ENCODE measurements around the gene CANX.
"Not testable (repeated sequence)": the region's sequence is repeated elsewhere in the genome, so short reads cannot be mapped to it uniquely, and the experiment has no call there.

The CANX gene

DNA sequence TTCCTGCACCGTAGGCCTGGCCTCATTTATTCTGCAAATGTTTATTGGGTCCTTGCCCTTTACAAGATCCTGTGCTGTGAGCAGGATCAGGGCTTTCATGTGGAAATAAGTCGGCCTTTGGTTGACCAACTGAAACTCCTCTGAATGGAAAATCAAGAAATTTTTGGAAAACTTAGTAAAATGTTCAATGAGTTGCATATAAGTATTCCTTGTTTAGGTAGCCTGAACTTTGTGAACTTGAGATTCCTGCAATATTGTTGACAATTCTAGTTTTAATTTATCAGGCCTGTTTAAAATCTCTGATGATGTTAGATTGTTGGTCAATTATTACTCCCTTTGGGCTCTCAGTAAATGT, 35.0 kb downstream of the CANX start:
- H3K4me3 ChIP-seq (ENCODE audit: low read depth, low read length) = peak overlapping the region; percentile 79
- ChIA-PET POLR2A (interaction anchor here (1.0 kb wide), 1 partner anchor 32 kb away, joined by 3 read pairs; no protein-coding TSS in a partner anchor), CTCF (interaction anchor here (0.9 to 1.5 kb wide), 3 partner anchors 16 to 68 kb away, joined by 3 to 4 read pairs (median 3); no protein-coding TSS in a partner anchor)
- TF ChIP-seq, protein P1, sequence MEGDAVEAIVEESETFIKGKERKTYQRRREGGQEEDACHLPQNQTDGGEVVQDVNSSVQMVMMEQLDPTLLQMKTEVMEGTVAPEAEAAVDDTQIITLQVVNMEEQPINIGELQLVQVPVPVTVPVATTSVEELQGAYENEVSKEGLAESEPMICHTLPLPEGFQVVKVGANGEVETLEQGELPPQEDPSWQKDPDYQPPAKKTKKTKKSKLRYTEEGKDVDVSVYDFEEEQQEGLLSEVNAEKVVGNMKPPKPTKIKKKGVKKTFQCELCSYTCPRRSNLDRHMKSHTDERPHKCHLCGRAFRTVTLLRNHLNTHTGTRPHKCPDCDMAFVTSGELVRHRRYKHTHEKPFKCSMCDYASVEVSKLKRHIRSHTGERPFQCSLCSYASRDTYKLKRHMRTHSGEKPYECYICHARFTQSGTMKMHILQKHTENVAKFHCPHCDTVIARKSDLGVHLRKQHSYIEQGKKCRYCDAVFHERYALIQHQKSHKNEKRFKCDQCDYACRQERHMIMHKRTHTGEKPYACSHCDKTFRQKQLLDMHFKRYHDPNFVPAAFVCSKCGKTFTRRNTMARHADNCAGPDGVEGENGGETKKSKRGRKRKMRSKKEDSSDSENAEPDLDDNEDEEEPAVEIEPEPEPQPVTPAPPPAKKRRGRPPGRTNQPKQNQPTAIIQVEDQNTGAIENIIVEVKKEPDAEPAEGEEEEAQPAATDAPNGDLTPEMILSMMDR (IDR thresholded peaks at IDR 0.05; ENCODE audit: insufficient read depth, low read length, missing control alignments) = no peak
- DNase-seq (ENCODE audit: low read depth, low spot score) = no peak

- ChIA-PET CTCF (interaction anchor here (1.5 to 1.8 kb wide), 2 partner anchors 29 to 67 kb away, joined by 3 to 7 read pairs; no protein-coding TSS in a partner anchor), POLR2A (no interaction called here)
- TF ChIP-seq, protein P1 (IDR thresholded peaks at IDR 0.05; ENCODE audit: insufficient read depth, low read length, missing control alignments) = no peak
- no peak for DNase-seq (ENCODE audit: low read depth, low spot score)
- peak overlapping the region; percentile 79 for H3K4me3 ChIP-seq (ENCODE audit: low read depth, low read length)
These were observed 35.9 kb downstream of the CANX start for GRCh38 chr5:179734536-179735164.

- DNase-seq (ENCODE audit: low read depth, low spot score) = no peak
- POLR2A ChIA-PET = interaction anchor here (0.7 to 1.0 kb wide), 2 partner anchors 10 to 25 kb away, joined by 3 to 4 read pairs; no protein-coding TSS in a partner anchor
- TF ChIP-seq, protein P1 (IDR thresholded peaks at IDR 0.05; ENCODE audit: insufficient read depth, low read length, missing control alignments) = no peak
- CTCF ChIA-PET = interaction anchor here (1.0 to 3.9 kb wide), 4 partner anchors 12 to 58 kb away, joined by 3 to 33 read pairs (median 8); no protein-coding TSS in a partner anchor
- H3K4me3 ChIP-seq (ENCODE audit: low read depth, low read length) = no peak overlapping the region
These were observed 40.0 kb downstream of the CANX start for GRCh38 chr5:179738742-179739141.

- not testable (repeated sequence) for H3K4me3 ChIP-seq (ENCODE audit: low read depth, low read length); DNase-seq (ENCODE audit: low read depth, low spot score)
- CTCF ChIA-PET = interaction anchor here (2.9 kb wide), 1 partner anchor 19 kb away, joined by 22 read pairs; no protein-coding TSS in a partner anchor
- POLR2A ChIA-PET = interaction anchor here (1.0 kb wide), 1 partner anchor 11 kb away, joined by 3 read pairs; the partner anchor contains the start of gene MAML1
These were observed 45.3 kb downstream of the CANX start for GRCh38 chr5:179744106-179744505.

DNA sequence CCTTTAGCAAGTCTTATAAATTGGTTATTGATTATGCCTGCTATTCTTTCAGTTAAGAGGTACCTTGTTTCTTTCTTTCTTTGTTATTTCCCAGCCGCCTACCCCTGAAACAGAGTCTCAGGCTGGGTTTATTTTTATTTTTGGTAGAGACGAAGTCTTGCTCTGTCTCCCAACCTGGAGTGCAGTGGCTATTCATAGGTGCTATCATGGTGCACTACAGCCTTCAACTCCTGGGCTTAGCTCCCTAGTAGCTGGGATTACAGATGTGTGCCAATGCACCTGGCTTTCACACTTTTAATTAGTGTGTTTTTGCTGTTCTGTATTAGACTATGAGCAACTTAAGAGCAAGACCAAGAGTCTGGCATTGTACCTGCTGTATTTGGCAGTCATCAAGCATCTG, 48.1 kb downstream of the CANX start:
- TF ChIP-seq, protein P1 (IDR thresholded peaks at IDR 0.05; ENCODE audit: insufficient read depth, low read length, missing control alignments) = no peak
- DNase-seq (ENCODE audit: low read depth, low spot score) = no peak
- no peak overlapping the region for H3K4me3 ChIP-seq (ENCODE audit: low read depth, low read length)
- POLR2A ChIA-PET = no interaction called here
- CTCF ChIA-PET = interaction anchor here (2.2 kb wide), 1 partner anchor 16 kb away, joined by 6 read pairs; no protein-coding TSS in a partner anchor

DNA sequence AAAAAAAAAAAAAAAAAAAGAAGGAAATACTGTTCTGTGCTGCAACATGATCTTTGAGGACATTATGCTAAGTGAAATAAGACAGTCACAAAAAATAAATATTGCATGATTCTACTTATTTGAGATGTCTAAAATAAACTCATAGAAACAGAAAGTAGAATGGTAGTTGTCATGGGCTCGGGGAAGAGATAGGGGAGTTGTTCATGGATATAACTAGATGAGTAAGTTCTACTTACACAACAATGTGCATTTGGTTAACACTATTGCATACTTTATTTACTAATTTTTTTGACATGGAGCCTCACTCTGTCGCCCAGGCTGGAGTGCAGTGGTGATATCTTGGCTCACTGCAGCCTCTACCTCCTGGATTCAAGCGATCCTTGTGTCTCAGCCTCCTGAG, 49.0 kb downstream of the CANX start:
- no peak for DNase-seq (ENCODE audit: low read depth, low spot score)
- CTCF ChIA-PET = no interaction called here
- POLR2A ChIA-PET = no interaction called here
- H3K4me3 ChIP-seq (ENCODE audit: low read depth, low read length) = no peak overlapping the region
- TF ChIP-seq, protein P1 (IDR thresholded peaks at IDR 0.05; ENCODE audit: insufficient read depth, low read length, missing control alignments) = no peak

Data from AG04449 (cell line).